D341Med (cell line): ENCODE measurements around the gene ACOT11.
A peak's percentile ranks its signal among the peaks of the same experiment; 100 is the strongest.

ENCODE experiments used
- DNase-seq: peaks from one replicate; pipeline ENCODE4 v3.0.0; 2012; ENCODE audit warnings: low spot score

The ACOT11 gene

GRCh38 chr1:54537611-54538010 lies 10.4 kb upstream of the ACOT11 start:
- DNase-seq: no peak

DNA sequence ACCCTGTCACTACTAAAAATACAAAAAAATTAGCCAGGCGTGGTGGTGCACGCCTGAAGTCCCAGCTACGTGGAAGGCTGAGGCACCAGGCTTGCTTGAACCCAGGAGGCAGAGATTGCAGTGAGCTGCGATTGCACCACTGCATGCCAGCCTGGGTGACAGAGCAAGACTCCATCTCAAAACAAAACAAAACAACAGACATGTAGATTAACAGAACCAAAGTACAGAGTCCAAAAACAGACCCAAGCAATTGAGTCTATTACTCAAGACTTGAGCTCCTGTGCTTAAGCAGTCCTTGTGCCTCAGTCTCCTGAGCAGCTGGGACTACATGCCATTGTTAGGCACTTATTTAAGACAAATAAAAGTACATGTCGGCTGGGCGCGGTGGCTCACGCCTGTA lies 9.5 kb upstream of the ACOT11 start:
- DNase-seq: no peak

- DNase-seq: no peak
Observed at GRCh38 chr1:54540582-54541295, 7.3 kb upstream of the ACOT11 start.

GRCh38 chr1:54542120-54542961 lies 5.7 kb upstream of the ACOT11 start:
- peak; percentile 68 for DNase-seq

GRCh38 chr1:54542962-54543539 lies 5.0 kb upstream of the ACOT11 start:
- DNase-seq: no peak

GRCh38 chr1:54543729-54544496 lies 4.1 kb upstream of the ACOT11 start:
- DNase-seq: no peak

DNA sequence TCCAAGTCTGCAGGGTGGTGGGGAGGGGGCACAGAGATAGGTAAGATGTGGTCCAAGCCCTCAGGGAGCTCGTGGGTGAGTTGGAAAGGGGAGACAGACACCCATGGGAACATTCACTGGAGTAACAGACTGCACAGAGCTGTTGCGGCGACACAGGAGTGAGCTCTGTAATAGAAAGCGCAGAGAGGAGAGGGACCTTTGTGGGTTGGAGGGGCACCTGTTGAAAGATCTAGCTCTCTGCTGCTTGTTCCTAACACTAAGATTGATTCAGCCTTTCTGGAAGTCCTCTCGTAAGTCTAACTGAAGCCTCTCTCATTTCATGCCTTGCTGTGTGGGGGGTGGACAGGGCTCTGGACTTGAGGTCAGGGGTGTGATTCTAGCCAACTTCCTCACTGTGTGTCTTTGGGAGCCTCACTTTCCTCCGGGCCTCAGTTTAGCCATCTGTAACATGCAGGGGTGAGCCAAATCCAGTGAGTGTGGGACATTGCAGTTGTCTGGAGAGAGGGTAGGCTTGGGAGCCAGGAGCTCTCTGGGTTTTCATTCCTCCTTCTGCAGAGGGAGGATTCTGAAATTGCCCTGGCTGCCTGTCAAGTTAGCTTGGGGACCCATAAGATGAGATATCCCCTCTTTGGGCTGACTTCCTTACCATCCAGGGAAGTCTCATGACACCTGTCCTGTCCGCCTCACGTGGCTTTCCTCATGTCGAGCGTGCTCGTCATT lies 2.0 kb upstream of the ACOT11 start:
- no peak for DNase-seq

- DNase-seq: no peak
Observed at GRCh38 chr1:54546651-54547401, 1.2 kb upstream of the ACOT11 start.

DNA sequence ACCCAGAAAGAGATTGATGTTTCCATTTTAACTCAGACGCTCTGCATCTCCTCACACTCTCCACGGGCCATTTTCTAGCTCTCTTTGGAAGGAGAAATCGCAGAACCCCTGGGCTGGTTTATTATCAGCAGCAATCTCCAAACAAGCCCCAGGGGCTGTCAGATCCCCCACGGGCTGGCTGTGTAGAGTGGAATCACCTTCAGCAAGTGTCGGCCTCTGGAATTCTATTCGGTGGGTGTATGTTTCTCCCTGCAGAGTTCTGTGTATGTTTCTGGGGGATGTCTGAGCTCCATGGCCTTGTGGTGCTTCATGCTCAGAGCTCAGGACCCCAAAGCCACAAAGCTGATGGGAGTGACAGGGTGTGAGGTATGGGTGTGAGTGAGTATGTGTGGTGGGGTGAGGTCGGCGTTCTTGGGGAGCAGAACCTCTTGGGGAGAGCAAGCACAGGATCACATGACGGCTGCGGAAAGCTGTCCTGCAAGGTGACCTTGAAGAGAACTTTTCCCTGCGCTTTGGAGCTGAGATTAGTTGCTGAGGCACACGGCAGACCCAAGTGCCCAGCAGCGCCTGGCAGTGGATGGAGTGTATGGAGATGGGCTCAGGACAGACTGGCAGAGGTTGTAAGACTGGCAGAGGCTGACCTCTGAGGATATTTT lies 489 bp downstream of the ACOT11 start:
- no peak for DNase-seq

- no peak for DNase-seq
Observed at GRCh38 chr1:54549181-54549924, 1.3 kb downstream of the ACOT11 start.

- DNase-seq: no peak
Observed at GRCh38 chr1:54551891-54552290, 3.9 kb downstream of the ACOT11 start.

GRCh38 chr1:54553602-54554313 lies 5.7 kb downstream of the ACOT11 start:
- no peak for DNase-seq

DNA sequence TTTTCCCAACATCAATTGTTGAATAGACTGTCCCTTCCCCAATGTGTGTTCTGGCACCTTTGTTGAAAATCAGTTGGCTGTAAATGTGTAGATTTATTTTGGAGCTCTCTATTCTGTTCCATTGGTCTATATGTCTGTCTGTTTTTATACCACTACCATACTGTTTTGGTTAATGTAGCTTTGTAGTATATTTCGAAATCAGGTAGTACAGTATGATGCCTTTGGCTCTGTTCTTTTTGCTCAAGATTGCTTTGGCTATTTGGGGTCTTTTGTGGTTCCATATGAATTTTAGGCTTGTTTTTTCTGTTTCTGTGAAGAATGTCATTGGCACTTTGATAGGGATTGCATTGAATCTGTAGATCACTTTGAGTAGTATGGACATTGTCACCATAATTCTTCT lies 8.1 kb downstream of the ACOT11 start:
- DNase-seq: no peak

GRCh38 chr1:54557671-54558355 lies 9.8 kb downstream of the ACOT11 start:
- DNase-seq: no peak

- DNase-seq: no peak
Observed at GRCh38 chr1:54558434-54559030, 10.5 kb downstream of the ACOT11 start.

- DNase-seq: no peak
Observed at GRCh38 chr1:54559111-54559548, 11.1 kb downstream of the ACOT11 start.

DNA sequence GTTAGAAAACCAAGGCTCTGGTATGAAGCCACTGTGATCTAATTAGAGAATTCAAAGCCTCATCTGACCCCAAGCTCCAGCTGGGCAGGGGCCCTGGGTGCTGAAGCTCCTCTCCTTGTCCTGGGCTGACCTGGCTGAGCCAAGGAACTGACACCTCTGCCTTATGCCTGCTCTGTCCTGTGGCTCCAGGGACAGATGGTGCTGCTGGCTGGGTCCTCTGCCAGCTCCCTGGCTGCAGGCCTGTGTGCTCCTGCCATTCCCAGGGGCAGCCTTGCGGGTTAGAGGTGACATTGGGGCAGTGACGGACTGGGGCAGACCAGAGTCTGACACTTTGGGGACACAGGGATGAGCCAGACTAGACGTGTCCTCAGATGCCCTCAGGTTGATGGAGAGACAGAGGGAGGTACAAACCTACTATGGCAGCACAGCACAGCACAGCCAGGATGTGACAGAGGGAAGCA lies 11.8 kb downstream of the ACOT11 start:
- peak; percentile 66 for DNase-seq
